HepG2 (cell line): ENCODE results near the gene GPATCH8. TPM values are rescaled to one million over a fixed set of nuclear protein-coding genes. Genes with fewer than 3 reads are reported as not detected.
"Not testable (repeated sequence)": the region's sequence is repeated elsewhere in the genome, so short reads cannot be mapped to it uniquely, and the experiment has no call there.

Source experiments
- ETV5 ChIP-seq: IDR thresholded peaks from 2 replicates; pipeline ENCODE4 v1.6.1; 2018; ENCODE audit warnings: missing biosample characterization, missing genetic modification reagents, inconsistent platforms, borderline replicate concordance
- FOXA1 ChIP-seq, 2 experiments: fragments of 450-650 bp in 1 of 2; sonication (generic) in 1 of 2; formaldehyde crosslinking in 1 of 2; IDR thresholded peaks; 2 replicates each; pipeline versions ENCODE4 v1.4.0 to v1.6.1; 2016 to 2020; ENCODE audit warnings: missing genetic modification reagents in 1 of 2
- FOXO1 ChIP-seq: sonication (generic); formaldehyde crosslinking; IDR thresholded peaks from 2 replicates; pipeline ENCODE4 v1.4.0; 2020; ENCODE audit warnings: missing genetic modification reagents
- GATAD2A ChIP-seq: IDR thresholded peaks from 2 replicates; pipeline ENCODE4 v1.6.1; 2016
- HMG20A ChIP-seq: IDR thresholded peaks from 2 replicates; pipeline ENCODE4 v1.6.1; 2016; ENCODE audit warnings: borderline replicate concordance
- MIER2 ChIP-seq: IDR thresholded peaks from 2 replicates; pipeline ENCODE4 v1.6.1; 2016; ENCODE audit warnings: missing biosample characterization, missing genetic modification reagents
- PHF21A ChIP-seq: sonication (generic); formaldehyde crosslinking; IDR thresholded peaks from 2 replicates; pipeline ENCODE4 v1.5.0; 2020; ENCODE audit warnings: mild to moderate bottlenecking, missing genetic modification reagents
- POLR2G ChIP-seq: fragments of 200-400 bp; formaldehyde crosslinking; IDR thresholded peaks from 2 replicates; pipeline ENCODE4 v1.6.1; 2018; ENCODE audit warnings: mild to moderate bottlenecking, low read depth, low read length, moderate library complexity
- SPEN ChIP-seq: sonication (generic); formaldehyde crosslinking; IDR thresholded peaks from 2 replicates; pipeline ENCODE4 v1.5.1; 2020; ENCODE audit warnings: low read depth, mild to moderate bottlenecking, missing genetic modification reagents
- ZFY ChIP-seq: sonication (generic); formaldehyde crosslinking; IDR thresholded peaks from 2 replicates; pipeline ENCODE4 v1.4.0; 2020; ENCODE audit warnings: missing genetic modification reagents
- ZNF136 ChIP-seq: sonication (generic); formaldehyde crosslinking; IDR thresholded peaks from 2 replicates; pipeline ENCODE4 v1.8.1; 2022; ENCODE audit warnings: low read depth, mild to moderate bottlenecking, moderate library complexity, missing genetic modification reagents
- ZNF430 ChIP-seq: sonication (generic); formaldehyde crosslinking; IDR thresholded peaks from 2 replicates; pipeline ENCODE4 v1.9.0; 2021; ENCODE audit warnings: mild to moderate bottlenecking, missing genetic modification reagents
- ZNF772 ChIP-seq: sonication (generic); formaldehyde crosslinking; IDR thresholded peaks from 2 replicates; pipeline ENCODE4 v1.5.0; 2020; ENCODE audit warnings: mild to moderate bottlenecking, missing genetic modification reagents
- ZNF883 ChIP-seq: sonication (generic); formaldehyde crosslinking; IDR thresholded peaks from 2 replicates; pipeline ENCODE4 v1.5.1; 2020; ENCODE audit warnings: mild to moderate bottlenecking, missing genetic modification reagents; ENCODE audit errors: not compliant biosample characterization
- ZSCAN25 ChIP-seq: sonication (generic); formaldehyde crosslinking; IDR thresholded peaks from 2 replicates; pipeline ENCODE4 v1.8.0; 2022; ENCODE audit warnings: mild to moderate bottlenecking, missing genetic modification reagents
- polyA plus RNA-seq, 8 experiments: library from polyadenylated mRNA; depleted of rRNA in 3 of 8; stranded (reverse) in 7 of 8; unstranded in 1 of 8; fragments of >200 nt; fragmentation: Illumina TruSeq in 4 of 8; extraction: Trizol in 4 of 8; gene quantifications; 2 replicates each; pipeline versions ENCODE4 v1.2.1 to v1.2.3, GENCODE V29; 2011 to 2016; ENCODE audit warnings: low read depth in 4 of 8, missing spikeins in 1 of 8, mixed read lengths in 1 of 8; ENCODE audit not compliant: insufficient read depth in 1 of 8
- total RNA-seq, 5 experiments: library from RNA; depleted of rRNA; stranded (reverse); fragments of >200 nt; fragmentation: Illumina TruSeq; extraction: Trizol; gene quantifications; 2 replicates each; pipeline ENCODE4 v1.2.3, GENCODE V29; 2016; ENCODE audit warnings: low read depth in 1 of 5
- TF ChIP-seq, protein P1 (sequence below): sonication (generic); formaldehyde crosslinking; IDR thresholded peaks from 2 replicates; pipeline ENCODE4 v1.4.0; 2020; ENCODE audit warnings: missing genetic modification reagents
- TF ChIP-seq, protein P2 (sequence below): sonication (generic); formaldehyde crosslinking; IDR thresholded peaks from 2 replicates; pipeline ENCODE4 v1.4.0; 2020; ENCODE audit warnings: mild to moderate bottlenecking, missing genetic modification reagents, borderline replicate concordance
- TF ChIP-seq, protein P3 (sequence below): sonication (generic); formaldehyde crosslinking; IDR thresholded peaks from 2 replicates; pipeline ENCODE4 v1.4.0; 2020; ENCODE audit warnings: mild to moderate bottlenecking, missing genetic modification reagents
- TF ChIP-seq, protein P4 (sequence below): IDR thresholded peaks from 2 replicates; pipeline ENCODE4 v1.6.1; 2016; ENCODE audit warnings: mild to moderate bottlenecking

The GPATCH8 gene
- total and polyA plus RNA-seq, 2 of the 13 experiments (the other 11 are each of a cell fraction or from before 2014, with no cell fraction given): 20.7 to 21.5 TPM

DNA sequence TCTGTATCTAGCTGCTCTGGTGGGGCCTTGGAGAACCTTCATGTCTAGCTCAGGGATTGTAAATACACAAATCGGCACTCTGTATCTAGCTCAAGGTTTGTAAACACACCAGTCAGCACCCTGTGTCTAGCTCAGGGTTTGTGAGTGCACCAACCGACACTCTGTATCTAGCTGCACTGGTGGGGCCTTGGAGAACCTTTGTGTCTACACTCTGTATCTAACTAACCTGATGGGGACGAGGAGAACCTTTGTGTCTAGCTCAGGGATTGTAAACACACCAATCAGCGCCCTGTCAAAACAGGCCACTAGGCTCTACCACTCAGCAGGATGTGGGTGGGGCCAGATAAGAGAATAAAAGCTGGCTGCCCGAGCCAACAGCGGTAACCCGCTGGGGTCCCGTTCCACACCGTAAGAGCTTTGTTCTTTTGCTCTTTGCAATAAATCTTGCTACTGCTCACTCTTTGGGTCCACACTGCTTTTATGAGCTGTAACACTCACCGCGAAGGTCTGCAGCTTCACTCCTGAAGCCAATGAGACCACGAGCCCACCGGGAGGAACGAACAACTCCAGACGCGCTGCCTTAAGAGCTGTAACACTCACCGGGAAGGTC, 133.7 kb downstream of the GPATCH8 start (continued):
- TF ChIP-seq, protein P1, sequence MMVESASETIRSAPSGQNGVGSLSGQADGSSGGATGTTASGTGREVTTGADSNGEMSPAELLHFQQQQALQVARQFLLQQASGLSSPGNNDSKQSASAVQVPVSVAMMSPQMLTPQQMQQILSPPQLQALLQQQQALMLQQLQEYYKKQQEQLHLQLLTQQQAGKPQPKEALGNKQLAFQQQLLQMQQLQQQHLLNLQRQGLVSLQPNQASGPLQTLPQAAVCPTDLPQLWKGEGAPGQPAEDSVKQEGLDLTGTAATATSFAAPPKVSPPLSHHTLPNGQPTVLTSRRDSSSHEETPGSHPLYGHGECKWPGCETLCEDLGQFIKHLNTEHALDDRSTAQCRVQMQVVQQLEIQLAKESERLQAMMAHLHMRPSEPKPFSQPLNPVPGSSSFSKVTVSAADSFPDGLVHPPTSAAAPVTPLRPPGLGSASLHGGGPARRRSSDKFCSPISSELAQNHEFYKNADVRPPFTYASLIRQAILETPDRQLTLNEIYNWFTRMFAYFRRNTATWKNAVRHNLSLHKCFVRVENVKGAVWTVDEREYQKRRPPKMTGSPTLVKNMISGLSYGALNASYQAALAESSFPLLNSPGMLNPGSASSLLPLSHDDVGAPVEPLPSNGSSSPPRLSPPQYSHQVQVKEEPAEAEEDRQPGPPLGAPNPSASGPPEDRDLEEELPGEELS (CRISPR knock-in tag): peak; percentile 58
- TF ChIP-seq MIER2 (CRISPR knock-in tag) (0 out of 2 replicates have a peak, but pooled peaks have one; percentile 25), ZNF430 (CRISPR knock-in tag) (peak; percentile 78; the same call in 1 of the 2 replicates), ZNF883 (peak; percentile 42), ZNF136 (0 out of 2 replicates have a peak, but pooled peaks have one; percentile 47), ZNF772 (CRISPR knock-in tag) (peak; percentile 57; the same call in 1 of the 2 replicates), GATAD2A (CRISPR knock-in tag) (peak; percentile 13; the same call in 1 of the 2 replicates), PHF21A (CRISPR knock-in tag) (peak; percentile 74; the same call in 1 of the 2 replicates), ETV5 (CRISPR knock-in tag) (0 out of 2 replicates have a peak, but pooled peaks have one; percentile 10), ZSCAN25 (CRISPR knock-in tag) (peak; percentile 74; the same call in 1 of the 2 replicates), FOXA1 (CRISPR knock-in tag; IDR thresholded peaks at IDR 0.05) (peak; percentile 41), POLR2G (peak; percentile 70), ZFY (CRISPR knock-in tag) (0 out of 2 replicates have a peak, but pooled peaks have one; percentile 27), HMG20A (peak; percentile 11; the same call in 1 of the 2 replicates), FOXO1 (CRISPR knock-in tag) (peak; percentile 9; the same call in 1 of the 2 replicates), SPEN (CRISPR knock-in tag) (peak; percentile 64; the same call in 1 of the 2 replicates)
- TF ChIP-seq, protein P2, sequence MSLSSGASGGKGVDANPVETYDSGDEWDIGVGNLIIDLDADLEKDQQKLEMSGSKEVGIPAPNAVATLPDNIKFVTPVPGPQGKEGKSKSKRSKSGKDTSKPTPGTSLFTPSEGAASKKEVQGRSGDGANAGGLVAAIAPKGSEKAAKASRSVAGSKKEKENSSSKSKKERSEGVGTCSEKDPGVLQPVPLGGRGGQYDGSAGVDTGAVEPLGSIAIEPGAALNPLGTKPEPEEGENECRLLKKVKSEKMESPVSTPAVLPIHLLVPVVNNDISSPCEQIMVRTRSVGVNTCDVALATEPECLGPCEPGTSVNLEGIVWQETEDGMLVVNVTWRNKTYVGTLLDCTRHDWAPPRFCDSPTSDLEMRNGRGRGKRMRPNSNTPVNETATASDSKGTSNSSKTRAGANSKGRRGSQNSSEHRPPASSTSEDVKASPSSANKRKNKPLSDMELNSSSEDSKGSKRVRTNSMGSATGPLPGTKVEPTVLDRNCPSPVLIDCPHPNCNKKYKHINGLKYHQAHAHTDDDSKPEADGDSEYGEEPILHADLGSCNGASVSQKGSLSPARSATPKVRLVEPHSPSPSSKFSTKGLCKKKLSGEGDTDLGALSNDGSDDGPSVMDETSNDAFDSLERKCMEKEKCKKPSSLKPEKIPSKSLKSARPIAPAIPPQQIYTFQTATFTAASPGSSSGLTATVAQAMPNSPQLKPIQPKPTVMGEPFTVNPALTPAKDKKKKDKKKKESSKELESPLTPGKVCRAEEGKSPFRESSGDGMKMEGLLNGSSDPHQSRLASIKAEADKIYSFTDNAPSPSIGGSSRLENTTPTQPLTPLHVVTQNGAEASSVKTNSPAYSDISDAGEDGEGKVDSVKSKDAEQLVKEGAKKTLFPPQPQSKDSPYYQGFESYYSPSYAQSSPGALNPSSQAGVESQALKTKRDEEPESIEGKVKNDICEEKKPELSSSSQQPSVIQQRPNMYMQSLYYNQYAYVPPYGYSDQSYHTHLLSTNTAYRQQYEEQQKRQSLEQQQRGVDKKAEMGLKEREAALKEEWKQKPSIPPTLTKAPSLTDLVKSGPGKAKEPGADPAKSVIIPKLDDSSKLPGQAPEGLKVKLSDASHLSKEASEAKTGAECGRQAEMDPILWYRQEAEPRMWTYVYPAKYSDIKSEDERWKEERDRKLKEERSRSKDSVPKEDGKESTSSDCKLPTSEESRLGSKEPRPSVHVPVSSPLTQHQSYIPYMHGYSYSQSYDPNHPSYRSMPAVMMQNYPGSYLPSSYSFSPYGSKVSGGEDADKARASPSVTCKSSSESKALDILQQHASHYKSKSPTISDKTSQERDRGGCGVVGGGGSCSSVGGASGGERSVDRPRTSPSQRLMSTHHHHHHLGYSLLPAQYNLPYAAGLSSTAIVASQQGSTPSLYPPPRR (CRISPR knock-in tag): peak; percentile 22; the same call in 1 of the 2 replicates
- not testable (repeated sequence) for TF ChIP-seq FOXA1 (IDR thresholded peaks at IDR 0.05)
- TF ChIP-seq, protein P3, sequence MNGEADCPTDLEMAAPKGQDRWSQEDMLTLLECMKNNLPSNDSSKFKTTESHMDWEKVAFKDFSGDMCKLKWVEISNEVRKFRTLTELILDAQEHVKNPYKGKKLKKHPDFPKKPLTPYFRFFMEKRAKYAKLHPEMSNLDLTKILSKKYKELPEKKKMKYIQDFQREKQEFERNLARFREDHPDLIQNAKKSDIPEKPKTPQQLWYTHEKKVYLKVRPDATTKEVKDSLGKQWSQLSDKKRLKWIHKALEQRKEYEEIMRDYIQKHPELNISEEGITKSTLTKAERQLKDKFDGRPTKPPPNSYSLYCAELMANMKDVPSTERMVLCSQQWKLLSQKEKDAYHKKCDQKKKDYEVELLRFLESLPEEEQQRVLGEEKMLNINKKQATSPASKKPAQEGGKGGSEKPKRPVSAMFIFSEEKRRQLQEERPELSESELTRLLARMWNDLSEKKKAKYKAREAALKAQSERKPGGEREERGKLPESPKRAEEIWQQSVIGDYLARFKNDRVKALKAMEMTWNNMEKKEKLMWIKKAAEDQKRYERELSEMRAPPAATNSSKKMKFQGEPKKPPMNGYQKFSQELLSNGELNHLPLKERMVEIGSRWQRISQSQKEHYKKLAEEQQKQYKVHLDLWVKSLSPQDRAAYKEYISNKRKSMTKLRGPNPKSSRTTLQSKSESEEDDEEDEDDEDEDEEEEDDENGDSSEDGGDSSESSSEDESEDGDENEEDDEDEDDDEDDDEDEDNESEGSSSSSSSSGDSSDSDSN: 0 out of 2 replicates have a peak, but pooled peaks have one; percentile 51
- TF ChIP-seq, protein P4, sequence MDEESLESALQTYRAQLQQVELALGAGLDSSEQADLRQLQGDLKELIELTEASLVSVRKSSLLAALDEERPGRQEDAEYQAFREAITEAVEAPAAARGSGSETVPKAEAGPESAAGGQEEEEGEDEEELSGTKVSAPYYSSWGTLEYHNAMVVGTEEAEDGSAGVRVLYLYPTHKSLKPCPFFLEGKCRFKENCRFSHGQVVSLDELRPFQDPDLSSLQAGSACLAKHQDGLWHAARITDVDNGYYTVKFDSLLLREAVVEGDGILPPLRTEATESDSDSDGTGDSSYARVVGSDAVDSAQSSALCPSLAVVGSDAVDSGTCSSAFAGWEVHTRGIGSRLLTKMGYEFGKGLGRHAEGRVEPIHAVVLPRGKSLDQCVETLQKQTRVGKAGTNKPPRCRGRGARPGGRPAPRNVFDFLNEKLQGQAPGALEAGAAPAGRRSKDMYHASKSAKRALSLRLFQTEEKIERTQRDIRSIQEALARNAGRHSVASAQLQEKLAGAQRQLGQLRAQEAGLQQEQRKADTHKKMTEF (CRISPR knock-in tag): peak; percentile 67
